Measurements from ENCODE around the gene PRDM1.
A peak's percentile ranks its signal among the peaks of the same experiment; 100 is the strongest.

- TF ChIP-seq CTCF (IDR thresholded peaks at IDR 0.05; ENCODE audit: borderline replicate concordance, extremely low read depth, low read length, poor library complexity, severe bottlenecking) (peak; percentile 43), EZH2 (IDR thresholded peaks at IDR 0.05; ENCODE audit: borderline replicate concordance, low read depth, low read length, severe bottlenecking) (no peak)
Observed at GRCh38 chr6:106090001-106090400, 3.9 kb downstream of the PRDM1 start.

Data from DND-41 (cell line).